HepG2 (cell line): ENCODE data around the gene TPH1. TPM values are rescaled to one million over a fixed set of nuclear protein-coding genes. Genes with fewer than 3 reads are reported as not detected.

Experiments used
- ARID2 ChIP-seq: sonication (generic); formaldehyde crosslinking; IDR thresholded peaks from 2 replicates; pipeline ENCODE4 v1.8.1; 2022; ENCODE audit warnings: mild to moderate bottlenecking, missing genetic modification reagents, borderline replicate concordance
- BCL3 ChIP-seq: sonication (generic); formaldehyde crosslinking; IDR thresholded peaks from 2 replicates; pipeline ENCODE4 v1.5.1; 2020; ENCODE audit warnings: mild to moderate bottlenecking, missing genetic modification reagents, moderate library complexity
- CREB1 ChIP-seq, 2 experiments: fragments of 450-650 bp in 1 of 2; IDR thresholded peaks; 2 replicates each; pipeline ENCODE4 v1.6.1; 2016 to 2017; ENCODE audit warnings: control low read depth in 1 of 2, mild to moderate bottlenecking in 1 of 2, missing compliant biosample characterization in 1 of 2, missing genetic modification characterization in 1 of 2
- DR1 ChIP-seq: sonication (generic); formaldehyde crosslinking; IDR thresholded peaks from 2 replicates; pipeline ENCODE4 v1.8.0; 2021; ENCODE audit warnings: mild to moderate bottlenecking, missing genetic modification reagents, inconsistent platforms
- KIAA2018 ChIP-seq: sonication (generic); formaldehyde crosslinking; IDR thresholded peaks from 2 replicates; pipeline ENCODE4 v1.5.0; 2020; ENCODE audit warnings: mild to moderate bottlenecking, missing genetic modification reagents, borderline replicate concordance
- LCORL ChIP-seq, 2 experiments: fragments of 450-650 bp in 1 of 2; sonication (generic) in 1 of 2; formaldehyde crosslinking in 1 of 2; IDR thresholded peaks; 2 replicates each; pipeline versions ENCODE4 v1.5.0 to v1.6.1; 2017 to 2020; ENCODE audit warnings: antibody characterized with exemption in 1 of 2, missing genetic modification reagents in 1 of 2
- NKX3-1 ChIP-seq: sonication (generic); formaldehyde crosslinking; IDR thresholded peaks from 2 replicates; pipeline ENCODE4 v1.5.0; 2020; ENCODE audit warnings: missing genetic modification reagents
- PHF8 ChIP-seq: sonication (generic); formaldehyde crosslinking; IDR thresholded peaks from 2 replicates; pipeline ENCODE4 v1.5.0; 2020; ENCODE audit warnings: missing genetic modification reagents
- RBM39 ChIP-seq: fragments of 200-400 bp; formaldehyde crosslinking; IDR thresholded peaks from one replicate; pipeline ENCODE4 v1.6.1; 2018; ENCODE audit warnings: antibody characterized with exemption, mild to moderate bottlenecking, low read depth, low read length; ENCODE audit not compliant: poor library complexity, severe bottlenecking
- REL ChIP-seq: sonication (generic); formaldehyde crosslinking; conservative IDR thresholded peaks from 2 replicates; pipeline ENCODE4 v1.8.0; 2022; ENCODE audit warnings: mild to moderate bottlenecking, missing genetic modification reagents, moderate library complexity
- SNAPC2 ChIP-seq: sonication (generic); formaldehyde crosslinking; IDR thresholded peaks from 2 replicates; pipeline ENCODE4 v1.8.1; 2022; ENCODE audit warnings: mild to moderate bottlenecking, missing genetic modification reagents
- SP5 ChIP-seq: IDR thresholded peaks from 2 replicates; pipeline ENCODE4 v1.6.1; 2016; ENCODE audit warnings: low read depth, borderline replicate concordance
- TBP ChIP-seq: sonication (generic); formaldehyde crosslinking; IDR thresholded peaks from 2 replicates; pipeline ENCODE4 v1.5.0; 2020; ENCODE audit warnings: missing genetic modification reagents
- THYN1 ChIP-seq: sonication (generic); formaldehyde crosslinking; IDR thresholded peaks from 2 replicates; pipeline ENCODE4 v1.8.1; 2023; ENCODE audit warnings: low read depth, mild to moderate bottlenecking, moderate library complexity, missing genetic modification reagents, borderline replicate concordance
- ZNF136 ChIP-seq: sonication (generic); formaldehyde crosslinking; IDR thresholded peaks from 2 replicates; pipeline ENCODE4 v1.8.1; 2022; ENCODE audit warnings: low read depth, mild to moderate bottlenecking, moderate library complexity, missing genetic modification reagents
- ZNF333 ChIP-seq: sonication (generic); formaldehyde crosslinking; IDR thresholded peaks from 2 replicates; pipeline ENCODE4 v1.4.0; 2020; ENCODE audit warnings: mild to moderate bottlenecking, missing genetic modification reagents, borderline replicate concordance
- ZNF460 ChIP-seq: sonication (generic); formaldehyde crosslinking; IDR thresholded peaks from 2 replicates; pipeline ENCODE4 v1.5.1; 2020; ENCODE audit warnings: missing genetic modification reagents, mild to moderate bottlenecking, borderline replicate concordance
- ZNF552 ChIP-seq: sonication (generic); formaldehyde crosslinking; IDR thresholded peaks from 2 replicates; pipeline ENCODE4 v1.9.0; 2022; ENCODE audit warnings: missing genetic modification reagents, mild to moderate bottlenecking, borderline replicate concordance
- ZNF768 ChIP-seq: sonication (generic); formaldehyde crosslinking; IDR thresholded peaks from 2 replicates; pipeline ENCODE4 v1.4.0; 2020; ENCODE audit warnings: missing genetic modification reagents
- polyA plus RNA-seq, 8 experiments: library from polyadenylated mRNA; depleted of rRNA in 3 of 8; stranded (reverse) in 7 of 8; unstranded in 1 of 8; fragments of >200 nt; fragmentation: Illumina TruSeq in 4 of 8; extraction: Trizol in 4 of 8; gene quantifications; 2 replicates each; pipeline versions ENCODE4 v1.2.1 to v1.2.3, GENCODE V29; 2011 to 2016; ENCODE audit warnings: low read depth in 4 of 8, missing spikeins in 1 of 8, mixed read lengths in 1 of 8; ENCODE audit not compliant: insufficient read depth in 1 of 8
- total RNA-seq, 5 experiments: library from RNA; depleted of rRNA; stranded (reverse); fragments of >200 nt; fragmentation: Illumina TruSeq; extraction: Trizol; gene quantifications; 2 replicates each; pipeline ENCODE4 v1.2.3, GENCODE V29; 2016; ENCODE audit warnings: low read depth in 1 of 5

Gene TPH1
- total and polyA plus RNA-seq, 2 of the 13 experiments (the other 11 are each of a cell fraction or from before 2014, with no cell fraction given), result 0.26 to 0.53 TPM

DNA sequence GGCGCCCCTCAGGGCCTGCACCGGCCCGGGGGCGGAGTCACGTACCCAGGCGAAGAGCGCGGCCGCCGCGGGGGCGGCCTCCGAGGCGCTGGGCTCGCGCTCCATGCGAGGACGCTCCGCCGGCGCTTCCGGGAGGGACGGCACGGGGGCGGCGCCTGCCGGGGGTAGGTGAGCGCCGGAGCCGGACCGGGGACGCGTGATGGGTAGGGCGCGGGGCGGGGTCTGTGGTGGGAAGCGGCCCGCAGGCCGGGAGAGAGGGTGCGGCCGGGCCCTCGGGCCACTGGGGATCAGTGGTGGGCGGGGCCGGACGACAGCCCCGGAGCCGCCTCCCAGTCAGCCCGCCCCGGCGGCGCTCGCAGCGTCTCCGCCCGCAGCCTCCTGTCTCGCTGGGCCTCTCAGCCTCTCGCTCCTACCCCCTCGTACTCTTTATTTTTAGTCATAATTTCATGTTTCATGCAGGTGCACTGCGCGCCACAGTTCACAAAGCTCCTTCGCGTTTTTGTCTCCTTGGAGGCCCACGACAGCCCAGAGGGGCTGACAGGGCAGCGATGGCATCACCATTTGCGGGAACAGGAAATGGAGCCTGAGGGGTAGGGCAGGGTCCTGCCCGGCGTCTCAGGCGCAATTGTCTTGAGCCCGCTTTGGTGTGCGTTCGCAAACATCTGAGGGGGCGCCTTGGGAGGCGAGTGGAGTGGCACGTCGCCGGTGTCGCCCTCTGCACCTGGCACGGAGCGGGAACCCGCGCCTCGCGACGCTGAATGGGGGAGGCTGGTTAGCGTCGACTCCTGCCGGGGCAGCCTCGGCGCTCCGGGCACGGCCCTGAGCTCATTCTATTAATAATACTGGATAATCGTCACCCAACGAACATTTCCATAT lies 32.9 kb downstream of the TPH1 start, which contains the start of gene SERGEF (continued):
- no peak for TF ChIP-seq CREB1 (IDR thresholded peaks at IDR 0.05)
- no peak; the same call in 1 of the 2 replicates for TF ChIP-seq CREB1 (CRISPR knock-in tag; IDR thresholded peaks at IDR 0.05)
- TF ChIP-seq ZNF333, result peak; percentile 40; the same call in 1 of the 2 replicates
- no peak for TF ChIP-seq KIAA2018 (CRISPR knock-in tag)
- no peak for TF ChIP-seq LCORL (IDR thresholded peaks at IDR 0.05)
- TF ChIP-seq LCORL (CRISPR knock-in tag; IDR thresholded peaks at IDR 0.05), result peak; percentile 69
- no peak for TF ChIP-seq THYN1 (CRISPR knock-in tag)
- TF ChIP-seq TBP (CRISPR knock-in tag), result no peak
- no peak for TF ChIP-seq ZNF552 (CRISPR knock-in tag)
- peak; percentile 43; the same call in 1 of the 2 replicates for TF ChIP-seq SNAPC2
- TF ChIP-seq BCL3, result peak; percentile 57; the same call in 1 of the 2 replicates
- peak; percentile 51 for TF ChIP-seq RBM39
- no peak for TF ChIP-seq ZNF136 (CRISPR knock-in tag)
- TF ChIP-seq DR1 (CRISPR knock-in tag), result 0 out of 2 replicates have a peak, but pooled peaks have one; percentile 17
- no peak for TF ChIP-seq ZNF460
- TF ChIP-seq PHF8 (CRISPR knock-in tag), result peak; percentile 82
- no peak for TF ChIP-seq REL (CRISPR knock-in tag)
- peak; percentile 87; the same call in 1 of the 2 replicates for TF ChIP-seq ARID2 (CRISPR knock-in tag)
- TF ChIP-seq ZNF768, result peak; percentile 10; the same call in 1 of the 2 replicates
- TF ChIP-seq NKX3-1 (CRISPR knock-in tag), result 0 out of 2 replicates have a peak, but pooled peaks have one; percentile 47
- peak; percentile 9 for TF ChIP-seq SP5 (CRISPR knock-in tag)
